DOHH2 (cell line): ENCODE results near the gene PAX2.

Experiments used
- CTCF ChIP-seq: fragments of 200-600 bp; sonication (generic); IDR thresholded peaks from one replicate; pipeline ENCODE4 v1.5.1; 2014; ENCODE audit warnings: antibody characterized with exemption, mild to moderate bottlenecking, low read depth, low read length; ENCODE audit not compliant: poor library complexity, severe bottlenecking
- EZH2phosphoT487 ChIP-seq: fragments of 200-600 bp; sonication (generic); IDR thresholded peaks from 2 replicates; pipeline ENCODE4 v1.6.1; 2017; ENCODE audit warnings: borderline replicate concordance, mild to moderate bottlenecking, antibody characterized with exemption, low read length, moderate library complexity, mixed read lengths

DNA sequence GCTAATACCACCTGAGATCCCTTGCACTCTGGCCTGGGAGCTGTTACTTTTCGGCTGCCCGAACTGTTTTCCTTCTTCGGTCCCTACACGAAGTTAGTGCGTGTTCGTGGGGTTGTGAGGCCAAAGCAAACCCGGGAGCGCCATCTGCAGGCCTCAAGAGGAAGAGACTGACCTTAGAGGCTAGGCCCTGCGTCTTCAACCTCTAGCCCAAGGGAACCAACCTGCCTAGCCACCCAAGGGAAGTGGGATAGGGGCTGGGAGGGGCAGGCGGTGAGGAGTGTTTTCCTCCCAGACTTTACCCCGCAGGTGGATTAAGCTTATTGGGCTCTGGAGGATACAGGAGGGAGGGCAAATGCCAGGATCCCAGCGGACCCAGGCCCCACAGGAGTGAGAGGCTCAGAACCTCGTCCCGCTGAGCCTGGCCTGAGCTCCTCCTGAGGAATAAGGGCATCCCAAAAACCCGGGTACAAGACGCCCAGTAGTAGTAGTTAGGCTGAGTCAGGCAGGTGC is 1.7 kb upstream of the PAX2 start:
- TF ChIP-seq CTCF (peak; percentile 82), EZH2phosphoT487 (no peak)
